HepG2 (cell line): ENCODE measurements around the gene TEAD1. TPM values are rescaled to one million over a fixed set of nuclear protein-coding genes. Genes with fewer than 3 reads are reported as not detected.
A peak's percentile ranks its signal among the peaks of the same experiment; 100 is the strongest.

Experiments used
- GZF1 ChIP-seq: sonication (generic); formaldehyde crosslinking; IDR thresholded peaks from 2 replicates; pipeline ENCODE4 v1.5.1; 2020; ENCODE audit warnings: mild to moderate bottlenecking, missing genetic modification reagents
- HNF4G ChIP-seq, 2 experiments: sonication (generic) in 1 of 2; formaldehyde crosslinking in 1 of 2; IDR thresholded peaks; 2 replicates each; pipeline versions ENCODE4 v1.4.0 to v1.6.1; 2011 to 2020; ENCODE audit warnings: borderline replicate concordance in 2 of 2, low read depth in 2 of 2, mild to moderate bottlenecking in 2 of 2, low read length in 1 of 2, missing genetic modification reagents in 1 of 2, moderate library complexity in 1 of 2
- HOXA7 ChIP-seq: sonication (generic); formaldehyde crosslinking; IDR thresholded peaks from 2 replicates; pipeline ENCODE4 v1.8.1; 2022; ENCODE audit warnings: mild to moderate bottlenecking, missing genetic modification reagents, moderate library complexity
- KLF6 ChIP-seq: IDR thresholded peaks from 2 replicates; pipeline ENCODE4 v1.8.0; 2016; ENCODE audit warnings: missing biosample characterization, missing genetic modification reagents
- MIER2 ChIP-seq: IDR thresholded peaks from 2 replicates; pipeline ENCODE4 v1.6.1; 2016; ENCODE audit warnings: missing biosample characterization, missing genetic modification reagents
- MTF2 ChIP-seq: sonication (generic); formaldehyde crosslinking; IDR thresholded peaks from 2 replicates; pipeline ENCODE4 v1.5.0; 2020; ENCODE audit warnings: missing genetic modification reagents, borderline replicate concordance
- NR2F2 ChIP-seq: IDR thresholded peaks from 2 replicates; pipeline ENCODE4 v1.6.1; 2012; ENCODE audit warnings: low read depth, inconsistent platforms, borderline replicate concordance
- NR2F6 ChIP-seq, 2 experiments: IDR thresholded peaks; 2 replicates each; pipeline ENCODE4 v1.6.1; 2016; ENCODE audit warnings: antibody characterized with exemption in 1 of 2, mild to moderate bottlenecking in 1 of 2
- RAD51 ChIP-seq: fragments of 450-650 bp; IDR thresholded peaks from 2 replicates; pipeline ENCODE4 v1.6.1; 2016; ENCODE audit warnings: borderline replicate concordance
- SIX1 ChIP-seq: sonication (generic); formaldehyde crosslinking; IDR thresholded peaks from 2 replicates; pipeline ENCODE4 v1.4.0; 2020; ENCODE audit warnings: missing genetic modification reagents, borderline replicate concordance
- TAF15 ChIP-seq: fragments of 200-400 bp; formaldehyde crosslinking; IDR thresholded peaks from one replicate; pipeline ENCODE4 v1.6.1; 2018; ENCODE audit warnings: mild to moderate bottlenecking, low read depth, low read length; ENCODE audit not compliant: poor library complexity, severe bottlenecking
- TCF7L2 ChIP-seq: IDR thresholded peaks from 2 replicates; pipeline ENCODE4 v1.6.1; 2011; ENCODE audit warnings: mild to moderate bottlenecking, low read depth, low read length, moderate library complexity
- ZNF20 ChIP-seq: sonication (generic); formaldehyde crosslinking; IDR thresholded peaks from 2 replicates; pipeline ENCODE4 v1.4.0; 2020; ENCODE audit warnings: mild to moderate bottlenecking, moderate library complexity, missing genetic modification reagents
- ZNF382 ChIP-seq: sonication (generic); formaldehyde crosslinking; IDR thresholded peaks from 2 replicates; pipeline ENCODE4 v1.5.0; 2020; ENCODE audit warnings: missing genetic modification reagents, mild to moderate bottlenecking, borderline replicate concordance
- ZNF543 ChIP-seq: sonication (generic); formaldehyde crosslinking; IDR thresholded peaks from 2 replicates; pipeline ENCODE4 v1.4.0; 2020; ENCODE audit warnings: mild to moderate bottlenecking, missing genetic modification reagents
- polyA plus RNA-seq, 8 experiments: library from polyadenylated mRNA; depleted of rRNA in 3 of 8; stranded (reverse) in 7 of 8; unstranded in 1 of 8; fragments of >200 nt; fragmentation: Illumina TruSeq in 4 of 8; extraction: Trizol in 4 of 8; gene quantifications; 2 replicates each; pipeline versions ENCODE4 v1.2.1 to v1.2.3, GENCODE V29; 2011 to 2016; ENCODE audit warnings: low read depth in 4 of 8, missing spikeins in 1 of 8, mixed read lengths in 1 of 8; ENCODE audit not compliant: insufficient read depth in 1 of 8
- total RNA-seq, 5 experiments: library from RNA; depleted of rRNA; stranded (reverse); fragments of >200 nt; fragmentation: Illumina TruSeq; extraction: Trizol; gene quantifications; 2 replicates each; pipeline ENCODE4 v1.2.3, GENCODE V29; 2016; ENCODE audit warnings: low read depth in 1 of 5
- TF ChIP-seq, protein P1 (sequence below): sonication (generic); formaldehyde crosslinking; conservative IDR thresholded peaks from 2 replicates; pipeline ENCODE4 v1.4.0; 2020; ENCODE audit warnings: missing genetic modification reagents
- TF ChIP-seq, protein P2 (sequence below): sonication (generic); formaldehyde crosslinking; IDR thresholded peaks from 2 replicates; pipeline ENCODE4 v1.9.0; 2021; ENCODE audit warnings: missing genetic modification reagents, mild to moderate bottlenecking, borderline replicate concordance
- TF ChIP-seq, protein P3 (sequence below): sonication (generic); formaldehyde crosslinking; IDR thresholded peaks from 2 replicates; pipeline ENCODE4 v1.5.1; 2020; ENCODE audit warnings: mild to moderate bottlenecking, missing genetic modification reagents, borderline replicate concordance
- TF ChIP-seq, protein P4 (sequence below): sonication (generic); formaldehyde crosslinking; conservative IDR thresholded peaks from 2 replicates; pipeline ENCODE4 v1.4.0; 2020; ENCODE audit warnings: missing genetic modification reagents
- TF ChIP-seq, protein P5 (sequence below): IDR thresholded peaks from 2 replicates; pipeline ENCODE4 v1.6.1; 2016; ENCODE audit warnings: low read depth
- TF ChIP-seq, protein P6 (sequence below): sonication (generic); formaldehyde crosslinking; IDR thresholded peaks from 2 replicates; pipeline ENCODE4 v1.5.0; 2020; ENCODE audit warnings: missing genetic modification reagents, mild to moderate bottlenecking, borderline replicate concordance

Gene TEAD1
- total and polyA plus RNA-seq, 2 of the 13 experiments (the other 11 are each of a cell fraction or from before 2014, with no cell fraction given): 20.1 to 30.5 TPM

DNA sequence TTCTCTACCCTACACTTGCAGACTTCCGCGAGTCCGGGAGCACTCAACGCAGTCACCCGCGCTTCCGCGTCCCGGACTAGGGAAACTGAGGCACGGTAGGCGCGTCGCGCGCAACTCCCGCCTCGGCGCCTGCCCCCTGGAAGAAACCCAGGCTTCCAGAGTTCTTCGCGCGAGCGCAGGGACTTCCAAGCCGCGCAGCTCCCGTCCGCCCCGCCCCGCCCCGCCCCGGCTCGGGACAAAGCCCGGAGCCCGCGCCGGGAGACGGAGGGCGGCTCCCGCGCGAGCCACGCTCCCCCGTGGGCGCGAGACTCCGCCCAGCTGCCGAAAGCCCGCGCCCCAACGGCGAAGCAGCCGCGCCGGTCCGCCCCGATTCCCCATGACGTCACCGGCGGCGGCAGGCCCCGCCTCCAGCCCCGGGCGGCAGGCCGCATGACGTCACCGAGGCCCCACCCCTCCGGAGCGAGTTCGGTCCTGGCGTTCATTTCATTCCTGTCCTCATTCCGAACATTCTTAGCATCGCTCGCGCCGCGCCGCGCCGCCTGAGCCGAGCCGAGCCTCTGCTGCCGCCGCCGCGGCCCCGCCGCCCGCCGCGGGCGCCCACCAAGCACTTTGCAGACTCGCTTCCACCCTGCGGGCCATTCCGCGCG lies at the start of gene TEAD1 (continued):
- TF ChIP-seq ZNF20 (CRISPR knock-in tag) (no peak), TCF7L2 (no peak), KLF6 (CRISPR knock-in tag) (no peak), NR2F6 (IDR thresholded peaks at IDR 0.05) (no peak), NR2F6 (CRISPR knock-in tag; IDR thresholded peaks at IDR 0.05) (peak; percentile 16; the same call in 1 of the 2 replicates), SIX1 (CRISPR knock-in tag) (no peak), NR2F2 (no peak), MTF2 (CRISPR knock-in tag) (no peak), HOXA7 (no peak), GZF1 (CRISPR knock-in tag) (no peak), HNF4G (IDR thresholded peaks at IDR 0.05; ENCODE audit: borderline replicate concordance, low read depth, low read length) (peak; percentile 83; the same call in 1 of the 2 replicates), HNF4G (CRISPR knock-in tag; IDR thresholded peaks at IDR 0.05; ENCODE audit: borderline replicate concordance, low read depth) (no peak), MIER2 (CRISPR knock-in tag) (no peak), ZNF382 (CRISPR knock-in tag) (no peak), ZNF543 (CRISPR knock-in tag) (no peak), RAD51 (no peak), TAF15 (no peak)
- TF ChIP-seq, protein P1, sequence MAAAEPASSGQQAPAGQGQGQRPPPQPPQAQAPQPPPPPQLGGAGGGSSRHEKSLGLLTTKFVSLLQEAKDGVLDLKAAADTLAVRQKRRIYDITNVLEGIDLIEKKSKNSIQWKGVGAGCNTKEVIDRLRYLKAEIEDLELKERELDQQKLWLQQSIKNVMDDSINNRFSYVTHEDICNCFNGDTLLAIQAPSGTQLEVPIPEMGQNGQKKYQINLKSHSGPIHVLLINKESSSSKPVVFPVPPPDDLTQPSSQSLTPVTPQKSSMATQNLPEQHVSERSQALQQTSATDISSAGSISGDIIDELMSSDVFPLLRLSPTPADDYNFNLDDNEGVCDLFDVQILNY (CRISPR knock-in tag): no peak
- TF ChIP-seq, protein P2, sequence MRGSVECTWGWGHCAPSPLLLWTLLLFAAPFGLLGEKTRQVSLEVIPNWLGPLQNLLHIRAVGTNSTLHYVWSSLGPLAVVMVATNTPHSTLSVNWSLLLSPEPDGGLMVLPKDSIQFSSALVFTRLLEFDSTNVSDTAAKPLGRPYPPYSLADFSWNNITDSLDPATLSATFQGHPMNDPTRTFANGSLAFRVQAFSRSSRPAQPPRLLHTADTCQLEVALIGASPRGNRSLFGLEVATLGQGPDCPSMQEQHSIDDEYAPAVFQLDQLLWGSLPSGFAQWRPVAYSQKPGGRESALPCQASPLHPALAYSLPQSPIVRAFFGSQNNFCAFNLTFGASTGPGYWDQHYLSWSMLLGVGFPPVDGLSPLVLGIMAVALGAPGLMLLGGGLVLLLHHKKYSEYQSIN (CRISPR knock-in tag): no peak
- TF ChIP-seq, protein P3, sequence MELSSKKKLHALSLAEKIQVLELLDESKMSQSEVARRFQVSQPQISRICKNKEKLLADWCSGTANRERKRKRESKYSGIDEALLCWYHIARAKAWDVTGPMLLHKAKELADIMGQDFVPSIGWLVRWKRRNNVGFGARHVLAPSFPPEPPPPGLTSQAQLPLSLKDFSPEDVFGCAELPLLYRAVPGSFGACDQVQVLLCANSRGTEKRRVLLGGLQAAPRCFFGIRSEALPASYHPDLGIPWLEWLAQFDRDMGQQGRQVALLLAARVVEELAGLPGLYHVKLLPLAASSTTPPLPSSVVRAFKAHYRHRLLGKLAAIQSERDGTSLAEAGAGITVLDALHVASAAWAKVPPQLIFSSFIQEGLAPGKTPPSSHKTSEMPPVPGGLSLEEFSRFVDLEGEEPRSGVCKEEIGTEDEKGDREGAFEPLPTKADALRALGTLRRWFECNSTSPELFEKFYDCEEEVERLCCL (CRISPR knock-in tag): no peak
- TF ChIP-seq, protein P4, sequence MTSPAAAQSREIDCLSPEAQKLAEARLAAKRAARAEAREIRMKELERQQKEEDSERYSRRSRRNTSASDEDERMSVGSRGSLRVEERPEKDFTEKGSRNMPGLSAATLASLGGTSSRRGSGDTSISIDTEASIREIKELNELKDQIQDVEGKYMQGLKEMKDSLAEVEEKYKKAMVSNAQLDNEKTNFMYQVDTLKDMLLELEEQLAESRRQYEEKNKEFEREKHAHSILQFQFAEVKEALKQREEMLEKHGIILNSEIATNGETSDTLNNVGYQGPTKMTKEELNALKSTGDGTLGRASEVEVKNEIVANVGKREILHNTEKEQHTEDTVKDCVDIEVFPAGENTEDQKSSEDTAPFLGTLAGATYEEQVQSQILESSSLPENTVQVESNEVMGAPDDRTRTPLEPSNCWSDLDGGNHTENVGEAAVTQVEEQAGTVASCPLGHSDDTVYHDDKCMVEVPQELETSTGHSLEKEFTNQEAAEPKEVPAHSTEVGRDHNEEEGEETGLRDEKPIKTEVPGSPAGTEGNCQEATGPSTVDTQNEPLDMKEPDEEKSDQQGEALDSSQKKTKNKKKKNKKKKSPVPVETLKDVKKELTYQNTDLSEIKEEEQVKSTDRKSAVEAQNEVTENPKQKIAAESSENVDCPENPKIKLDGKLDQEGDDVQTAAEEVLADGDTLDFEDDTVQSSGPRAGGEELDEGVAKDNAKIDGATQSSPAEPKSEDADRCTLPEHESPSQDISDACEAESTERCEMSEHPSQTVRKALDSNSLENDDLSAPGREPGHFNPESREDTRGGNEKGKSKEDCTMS (CRISPR knock-in tag): no peak
- TF ChIP-seq, protein P5, sequence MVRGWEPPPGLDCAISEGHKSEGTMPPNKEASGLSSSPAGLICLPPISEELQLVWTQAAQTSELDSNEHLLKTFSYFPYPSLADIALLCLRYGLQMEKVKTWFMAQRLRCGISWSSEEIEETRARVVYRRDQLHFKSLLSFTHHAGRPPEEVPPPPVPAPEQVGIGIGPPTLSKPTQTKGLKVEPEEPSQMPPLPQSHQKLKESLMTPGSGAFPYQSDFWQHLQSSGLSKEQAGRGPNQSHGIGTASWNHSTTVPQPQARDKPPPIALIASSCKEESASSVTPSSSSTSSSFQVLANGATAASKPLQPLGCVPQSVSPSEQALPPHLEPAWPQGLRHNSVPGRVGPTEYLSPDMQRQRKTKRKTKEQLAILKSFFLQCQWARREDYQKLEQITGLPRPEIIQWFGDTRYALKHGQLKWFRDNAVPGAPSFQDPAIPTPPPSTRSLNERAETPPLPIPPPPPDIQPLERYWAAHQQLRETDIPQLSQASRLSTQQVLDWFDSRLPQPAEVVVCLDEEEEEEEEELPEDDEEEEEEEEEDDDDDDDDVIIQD (CRISPR knock-in tag): peak; percentile 56; the same call in 1 of the 2 replicates
- TF ChIP-seq, protein P6, sequence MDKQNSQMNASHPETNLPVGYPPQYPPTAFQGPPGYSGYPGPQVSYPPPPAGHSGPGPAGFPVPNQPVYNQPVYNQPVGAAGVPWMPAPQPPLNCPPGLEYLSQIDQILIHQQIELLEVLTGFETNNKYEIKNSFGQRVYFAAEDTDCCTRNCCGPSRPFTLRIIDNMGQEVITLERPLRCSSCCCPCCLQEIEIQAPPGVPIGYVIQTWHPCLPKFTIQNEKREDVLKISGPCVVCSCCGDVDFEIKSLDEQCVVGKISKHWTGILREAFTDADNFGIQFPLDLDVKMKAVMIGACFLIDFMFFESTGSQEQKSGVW (CRISPR knock-in tag): no peak
